H1 (cell line): ENCODE measurements around the gene CNN3. TPM values are rescaled to one million over a fixed set of nuclear protein-coding genes. Genes with fewer than 3 reads are reported as not detected.

Experiments
- ASH2L ChIP-seq: fragments of 200-600, 300-600 bp; sonication (generic); IDR thresholded peaks from one replicate; pipeline ENCODE4 v1.7.1; 2017; ENCODE audit warnings: low read length
- CEBPB ChIP-seq: IDR thresholded peaks from 2 replicates; pipeline ENCODE4 v1.6.1; 2012; ENCODE audit warnings: low read depth, low read length
- CTCF ChIP-seq, 3 experiments: IDR thresholded peaks; 1 replicate in 2 of 3; 2 replicates in 1 of 3; pipeline versions ENCODE4 v1.5.1 to v1.6.1; 2011; ENCODE audit warnings: low read length in 3 of 3, mild to moderate bottlenecking in 3 of 3, inconsistent platforms in 2 of 3, low read depth in 1 of 3, moderate library complexity in 1 of 3; ENCODE audit not compliant: insufficient read depth in 1 of 3; ENCODE audit errors: control extremely low read depth in 1 of 3
- E2F6 ChIP-seq: IDR thresholded peaks from 2 replicates; pipeline ENCODE4 v1.6.1; 2012; ENCODE audit warnings: inconsistent platforms
- EP300 ChIP-seq, 2 experiments: IDR thresholded peaks; 1 replicate in 1 of 2; 2 replicates in 1 of 2; pipeline ENCODE4 v1.6.1; 2011 to 2012; ENCODE audit warnings: low read depth in 2 of 2, low read length in 2 of 2, mild to moderate bottlenecking in 2 of 2, borderline replicate concordance in 1 of 2, inconsistent platforms in 1 of 2, moderate library complexity in 1 of 2
- JUN ChIP-seq: IDR thresholded peaks from 2 replicates; pipeline ENCODE4 v1.6.1; 2011; ENCODE audit warnings: low read depth, mild to moderate bottlenecking, improper control_type of control experiment, low read length
- JUND ChIP-seq: IDR thresholded peaks from 2 replicates; pipeline ENCODE4 v1.6.1; 2011; ENCODE audit warnings: mild to moderate bottlenecking, improper control_type of control experiment, low read length
- KDM1A ChIP-seq: fragments of 200-600, 300-600 bp; sonication (generic); IDR thresholded peaks from 2 replicates; pipeline ENCODE4 v1.7.1; 2016; ENCODE audit warnings: mild to moderate bottlenecking, low read length, borderline replicate concordance
- KDM4A ChIP-seq: IDR thresholded peaks from one replicate; pipeline ENCODE4 v1.7.1; 2012; ENCODE audit warnings: low read depth, mild to moderate bottlenecking, moderate library complexity, low read length, inconsistent platforms; ENCODE audit not compliant: severe bottlenecking
- MAFK ChIP-seq: IDR thresholded peaks from 2 replicates; pipeline ENCODE4 v1.6.1; 2012; ENCODE audit warnings: low read depth, mild to moderate bottlenecking, improper control_type of control experiment, low read length
- RAD21 ChIP-seq, 2 experiments: IDR thresholded peaks in 1 of 2; conservative IDR thresholded peaks in 1 of 2; 2 replicates each; pipeline ENCODE4 v1.6.1; 2011; ENCODE audit warnings: low read depth in 2 of 2, low read length in 2 of 2, improper control_type of control experiment in 1 of 2, inconsistent platforms in 1 of 2, mild to moderate bottlenecking in 1 of 2, moderate library complexity in 1 of 2
- RBBP5 ChIP-seq: IDR thresholded peaks from 2 replicates; pipeline ENCODE4 v1.7.1; 2012; ENCODE audit warnings: low read depth, mild to moderate bottlenecking, inconsistent platforms, low read length, moderate library complexity, borderline replicate concordance
- RXRA ChIP-seq: IDR thresholded peaks from 2 replicates; pipeline ENCODE4 v1.6.1; 2011; ENCODE audit warnings: low read depth, mild to moderate bottlenecking, low read length, moderate library complexity; ENCODE audit not compliant: insufficient read depth
- SAP30 ChIP-seq: fragments of 300-600 bp; sonication (generic); IDR thresholded peaks from 2 replicates; pipeline ENCODE4 v1.7.1; 2012; ENCODE audit warnings: low read length, moderate library complexity, mild to moderate bottlenecking, inconsistent platforms; ENCODE audit not compliant: insufficient read depth, insufficient replicate concordance
- SIRT6 ChIP-seq: IDR thresholded peaks from one replicate; pipeline ENCODE4 v1.7.1; 2012; ENCODE audit warnings: low read length, inconsistent platforms
- SUZ12 ChIP-seq: fragments of 200-600 bp; sonication (generic); IDR thresholded peaks from 2 replicates; pipeline ENCODE4 v1.6.1; 2012; ENCODE audit warnings: mild to moderate bottlenecking, inconsistent platforms, low read length, moderate library complexity, mixed read lengths
- TCF12 ChIP-seq: IDR thresholded peaks from 2 replicates; pipeline ENCODE4 v1.6.1; 2011; ENCODE audit warnings: low read depth, mild to moderate bottlenecking, low read length
- polyA plus RNA-seq, 7 experiments: library from polyadenylated mRNA; depleted of rRNA in 3 of 7; stranded (reverse) in 5 of 7; unstranded in 2 of 7; fragments of >200 nt in 5 of 7; fragments of 200-250 nt in 2 of 7; gene quantifications; 1 replicate in 5 of 7; 2 replicates in 1 of 7; 4 replicates in 1 of 7; pipeline versions ENCODE4 v1.2.1 to v1.2.3, GENCODE V29; 2011 to 2013; ENCODE audit warnings: missing spikeins in 2 of 7, mixed read lengths in 2 of 7
- total RNA-seq: library from RNA; stranded (reverse); fragmentation: NEBNext Ultra II Directional; extraction: Animal tissue kit (Norgen Biotek cat#: 25700); gene quantifications from 2 replicates; pipeline ENCODE4 v1.2.1, GENCODE V29; 2021
- TF ChIP-seq, protein P1 (sequence below): IDR thresholded peaks from 2 replicates; pipeline ENCODE4 v1.6.1; 2011; ENCODE audit warnings: low read depth, mild to moderate bottlenecking, low read length; ENCODE audit not compliant: insufficient read depth
- TF ChIP-seq, protein P2 (sequence below): IDR thresholded peaks from 2 replicates; pipeline ENCODE4 v1.6.1; 2012; ENCODE audit warnings: inconsistent platforms

Gene CNN3
- total and polyA plus RNA-seq, 2 of the 8 experiments (the other 6 are each of a cell fraction or from before 2014, with no cell fraction given) = 134 to 266 TPM

DNA sequence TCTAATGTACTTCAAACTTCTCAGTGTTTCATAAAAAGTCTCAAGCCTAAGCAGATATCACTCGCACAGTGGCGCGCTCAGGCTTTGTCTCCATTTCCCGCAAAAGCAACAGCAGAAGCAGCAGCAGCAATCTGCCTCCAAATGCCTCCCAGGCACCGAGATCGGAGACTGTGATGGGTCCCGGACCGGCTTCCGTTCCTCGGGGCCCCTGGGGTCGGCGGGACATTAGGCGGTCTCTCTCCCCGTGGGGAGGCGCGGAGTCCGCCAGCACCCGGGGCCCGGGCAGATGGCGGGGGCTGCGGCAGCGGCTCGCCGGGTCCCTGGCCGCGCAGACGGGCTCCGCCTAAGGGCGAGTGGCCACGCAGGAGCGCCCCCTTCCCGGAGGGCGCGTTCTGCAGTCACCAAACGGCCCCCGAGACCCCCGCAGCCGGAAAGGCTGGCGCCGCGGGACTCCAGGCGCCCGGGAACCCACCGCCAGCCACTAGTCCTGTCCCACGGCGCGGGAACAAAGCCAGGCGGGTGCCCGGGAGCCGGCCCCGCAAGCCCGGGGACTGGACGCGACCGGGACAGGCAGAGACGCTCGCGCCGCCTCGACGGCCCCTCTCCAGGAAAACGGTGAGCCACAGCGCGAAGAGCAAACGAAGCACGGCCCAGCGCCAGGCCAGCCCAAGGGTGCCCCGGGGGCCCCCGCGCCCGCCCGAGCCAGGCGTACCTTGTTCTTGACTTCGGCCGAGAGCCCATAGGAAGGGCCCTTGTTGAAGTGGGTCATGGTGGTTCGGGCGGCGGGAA is 590 bp downstream of the CNN3 start (continued):
- TF ChIP-seq E2F6 (no peak), RAD21 (IDR thresholded peaks at IDR 0.05 in 1 of 2, conservative IDR thresholded peaks at IDR 0.05 in 1 of 2; ENCODE audit: low read depth in 2 of 2, low read length in 2 of 2) (peak in 1 of 2 experiments; percentile 45; a peak in 2 of 4 replicates), MAFK (no peak), JUND (no peak), KDM1A (no peak), CTCF (IDR thresholded peaks at IDR 0.05; ENCODE audit: control extremely low read depth in 1 of 3, insufficient read depth in 1 of 3, low read depth in 1 of 3, low read length in 3 of 3) (peak; percentile 33 to 62 (median 52)), CEBPB (no peak), KDM4A (peak; percentile 74), RBBP5 (peak; percentile 42), ASH2L (peak; percentile 52), EP300 (IDR thresholded peaks at IDR 0.05; ENCODE audit: borderline replicate concordance in 1 of 2, low read depth in 2 of 2, low read length in 2 of 2) (no peak), RXRA (no peak), TCF12 (no peak), SAP30 (no peak), SIRT6 (no peak), SUZ12 (no peak), JUN (no peak)
- TF ChIP-seq, protein P1, sequence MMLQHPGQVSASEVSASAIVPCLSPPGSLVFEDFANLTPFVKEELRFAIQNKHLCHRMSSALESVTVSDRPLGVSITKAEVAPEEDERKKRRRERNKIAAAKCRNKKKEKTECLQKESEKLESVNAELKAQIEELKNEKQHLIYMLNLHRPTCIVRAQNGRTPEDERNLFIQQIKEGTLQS = no peak
- TF ChIP-seq, protein P2, sequence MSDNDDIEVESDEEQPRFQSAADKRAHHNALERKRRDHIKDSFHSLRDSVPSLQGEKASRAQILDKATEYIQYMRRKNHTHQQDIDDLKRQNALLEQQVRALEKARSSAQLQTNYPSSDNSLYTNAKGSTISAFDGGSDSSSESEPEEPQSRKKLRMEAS = no peak
